H54 (cell line): Measurements from ENCODE around the gene ARSB.

Experiments
- DNase-seq: peaks from one replicate; pipeline ENCODE4 v3.0.0; 2011; ENCODE audit warnings: low spot score, mixed read lengths; ENCODE audit not compliant: insufficient read length
- FAIRE-seq: peaks from 3 replicates; lab custom pipeline; 2011; peaks lifted over from hg19 to GRCh38; lab: Jason Lieb, UNC
- POLR2A ChIP-seq: IDR thresholded peaks from 2 replicates; pipeline ENCODE4 v1.6.1; 2011; ENCODE audit warnings: low read depth, mild to moderate bottlenecking, low read length

ARSB gene

GRCh38 chr5:78783434-78784130, 201.5 kb downstream of the ARSB start:
- FAIRE-seq (no peak), DNase-seq (no peak)
- TF ChIP-seq POLR2A, result no peak

DNA sequence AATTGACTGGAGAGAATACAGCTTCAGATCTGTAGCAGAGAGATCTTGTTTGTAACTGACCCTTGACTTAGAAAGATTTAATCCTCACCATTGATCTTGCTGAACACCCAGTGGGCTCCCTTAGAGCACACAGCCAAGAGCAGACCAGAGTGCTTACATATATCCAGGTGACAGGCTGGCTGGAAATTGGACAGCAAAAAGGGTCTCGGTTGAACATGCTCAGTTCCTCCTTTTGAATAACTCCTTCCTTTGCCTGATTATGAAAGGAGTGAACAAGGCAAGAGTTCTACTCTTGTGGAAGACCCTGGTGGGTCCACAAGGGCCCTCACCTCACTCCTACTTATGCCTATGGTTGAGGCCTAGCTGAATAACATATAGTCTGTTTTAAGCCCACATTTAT, 202.4 kb downstream of the ARSB start:
- TF ChIP-seq POLR2A, result no peak
- FAIRE-seq (no peak), DNase-seq (no peak)

DNA sequence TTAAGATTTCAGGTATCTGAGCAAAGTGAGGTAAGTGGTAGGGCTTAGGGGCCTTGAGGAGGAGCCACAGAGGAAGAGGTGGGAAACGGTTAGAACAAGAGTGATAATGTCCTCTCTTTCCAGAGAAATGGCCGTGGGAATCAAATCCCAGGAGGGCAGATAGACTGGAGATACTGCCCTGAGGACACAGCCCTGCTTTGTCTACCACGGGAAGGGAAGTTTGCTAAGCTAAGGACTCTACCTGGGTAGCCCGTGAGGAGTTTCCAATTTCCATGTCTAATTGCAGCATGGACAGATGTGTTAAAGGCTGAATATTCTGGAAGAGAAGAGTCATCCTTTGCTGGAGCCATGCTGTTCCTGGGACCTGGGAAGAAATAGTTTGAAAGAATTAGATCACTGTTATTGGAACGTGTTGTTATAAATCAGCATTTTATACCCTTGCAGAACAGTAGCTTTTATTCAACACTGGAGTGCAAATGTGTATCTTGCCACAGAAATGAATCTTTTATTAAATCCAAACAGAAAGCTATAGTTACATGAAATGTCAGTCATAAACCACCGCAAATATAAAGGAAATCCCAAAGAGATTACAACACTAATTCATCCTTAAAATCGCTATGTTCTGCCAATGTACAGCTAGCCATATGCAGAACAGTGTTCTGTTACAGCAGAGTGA, 203.4 kb downstream of the ARSB start:
- no peak for DNase-seq
- no peak for FAIRE-seq
- no peak for TF ChIP-seq POLR2A

DNA sequence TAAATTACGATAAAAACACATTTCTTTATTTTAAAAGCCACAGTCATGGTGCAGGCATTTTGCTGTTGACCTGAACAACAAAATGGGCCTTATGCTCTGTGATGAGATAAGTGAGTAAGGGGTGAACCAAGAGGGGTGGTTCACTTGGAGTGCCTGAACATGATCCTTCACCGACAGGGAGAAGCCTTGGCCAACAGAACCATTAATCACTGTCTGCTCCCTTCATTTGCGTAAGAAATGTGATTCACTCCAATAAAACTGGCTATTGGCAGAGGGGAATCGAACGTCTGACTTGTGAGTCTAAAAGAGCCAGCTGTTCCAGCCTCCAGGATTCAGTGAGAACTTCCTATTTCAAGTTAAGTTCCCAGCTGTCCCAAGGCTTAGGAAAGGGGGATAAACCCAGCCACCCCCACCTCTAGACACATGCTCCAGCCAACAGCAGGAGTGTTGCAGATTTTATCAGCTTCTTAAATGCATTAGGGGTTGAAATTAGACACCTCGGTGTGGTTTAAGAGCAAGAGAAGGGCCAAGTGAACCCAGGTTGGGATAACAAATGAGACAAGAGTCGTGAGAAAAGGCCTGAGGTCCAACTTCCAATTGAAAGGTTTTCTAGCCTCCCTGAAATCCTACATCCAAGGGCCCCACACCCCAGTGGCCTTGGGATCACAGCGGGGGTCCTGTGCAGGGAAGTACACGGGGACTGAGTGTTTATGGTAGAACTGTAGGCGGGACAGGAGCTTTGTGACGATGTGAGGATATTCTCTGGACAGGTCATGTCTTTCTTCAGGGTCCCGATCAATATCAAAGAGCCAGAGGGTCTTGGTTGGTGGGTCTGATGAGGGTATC, 205.1 kb downstream of the ARSB start:
- no peak for TF ChIP-seq POLR2A
- FAIRE-seq (peak; percentile 82), DNase-seq (peak; percentile 29)

DNA sequence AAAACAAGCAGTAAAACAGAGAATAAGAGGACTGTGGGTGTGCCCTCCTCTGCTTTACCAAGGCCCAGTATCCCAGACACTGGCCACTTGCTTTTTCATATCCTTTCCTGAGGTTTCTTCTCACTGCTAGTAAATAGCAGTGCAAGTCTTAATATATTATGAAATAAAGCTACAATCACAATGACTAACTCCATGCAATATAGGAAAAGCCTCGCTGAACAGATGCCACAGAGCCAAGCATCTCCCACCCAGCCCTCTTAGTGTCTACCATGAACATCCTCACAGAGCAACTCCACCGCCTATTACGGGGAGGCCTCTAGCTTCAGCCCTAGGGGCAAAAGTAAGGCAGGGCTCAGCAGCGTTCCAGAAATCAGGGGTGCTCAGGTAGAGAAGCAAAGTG, 205.8 kb downstream of the ARSB start:
- TF ChIP-seq POLR2A, result no peak
- FAIRE-seq (no peak), DNase-seq (no peak)

GRCh38 chr5:78778538-78778937, 206.6 kb downstream of the ARSB start:
- no peak for DNase-seq
- TF ChIP-seq POLR2A, result no peak

GRCh38 chr5:78777901-78778300, 207.2 kb downstream of the ARSB start:
- FAIRE-seq, result no peak
- no peak for TF ChIP-seq POLR2A
- no peak for DNase-seq

More at GRCh38 chr5:78778538-78778937, 206.6 kb downstream of the ARSB start:
- peak; percentile 76 for FAIRE-seq

DNA sequence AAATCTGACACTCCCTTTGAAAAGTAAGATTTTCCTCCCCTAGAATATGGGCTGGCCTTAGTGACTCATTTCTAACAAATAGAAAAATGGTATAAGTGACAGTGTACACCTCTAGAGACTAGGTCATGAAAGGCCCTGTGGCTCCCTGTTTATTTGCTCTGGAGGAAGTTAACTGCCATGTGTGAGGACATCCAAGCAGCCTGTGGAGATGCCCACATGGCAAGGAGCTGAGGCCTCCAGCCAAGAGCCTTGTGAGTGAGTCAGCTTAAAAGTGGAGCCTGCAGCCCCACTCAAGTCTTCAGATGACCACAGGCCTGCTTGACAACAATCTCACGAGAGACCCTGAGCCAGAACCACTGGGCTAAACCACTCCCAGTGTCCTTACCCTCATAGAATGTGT, 208.5 kb downstream of the ARSB start:
- no peak for DNase-seq
- FAIRE-seq, result no peak
- TF ChIP-seq POLR2A, result no peak

DNA sequence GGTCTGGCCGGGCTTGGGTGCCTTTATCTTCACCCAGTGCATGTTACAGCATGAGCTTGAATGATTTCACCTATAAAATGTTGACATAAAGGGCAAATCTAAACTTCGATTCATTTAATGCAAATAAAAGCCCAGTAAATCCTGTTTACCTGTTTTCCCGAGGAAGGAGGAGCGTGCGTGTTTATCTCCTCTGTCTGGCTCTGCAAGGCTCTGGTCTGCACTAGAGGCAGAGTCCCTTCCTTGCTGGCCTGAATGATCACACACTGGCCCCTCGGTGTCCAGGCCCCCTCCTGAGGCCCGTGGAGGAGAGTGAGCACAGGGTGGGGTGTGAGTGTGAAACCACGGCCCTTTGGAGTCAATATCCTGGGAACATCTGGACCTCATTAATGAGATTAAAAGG, 211.5 kb downstream of the ARSB start:
- DNase-seq (no peak), FAIRE-seq (no peak)
- TF ChIP-seq POLR2A, result no peak

GRCh38 chr5:78771260-78772205, 213.6 kb downstream of the ARSB start:
- FAIRE-seq, result no peak
- no peak for DNase-seq
- TF ChIP-seq POLR2A, result no peak

DNA sequence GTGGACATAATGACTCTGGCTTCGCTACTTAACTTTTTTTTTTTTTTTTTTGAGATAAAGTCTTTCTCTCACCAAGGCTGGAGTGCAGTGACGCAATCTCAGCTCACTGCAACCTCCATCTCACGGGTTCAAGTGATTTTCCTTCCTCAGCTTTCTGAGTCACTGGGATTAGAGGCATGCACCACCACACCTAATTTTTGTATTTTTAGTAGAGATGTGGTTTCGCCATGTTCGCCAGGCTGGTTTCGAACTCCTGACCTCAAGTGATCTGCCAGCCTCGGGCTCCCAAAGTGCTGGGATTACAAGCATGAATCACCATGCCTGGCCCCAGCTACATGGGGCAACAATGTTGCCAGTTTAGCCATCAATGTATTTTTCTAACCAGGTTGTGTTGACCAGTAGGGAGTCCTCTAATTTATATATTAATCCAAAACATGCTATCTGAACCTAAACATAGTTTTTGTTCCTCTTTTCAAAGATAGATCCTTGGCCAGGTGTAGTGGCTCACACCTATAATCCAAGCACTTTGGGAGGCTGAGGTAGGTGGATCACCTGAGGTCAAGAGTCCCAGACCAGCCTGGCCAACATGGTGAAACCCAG, 216.2 kb downstream of the ARSB start:
- FAIRE-seq (no peak), DNase-seq (no peak)
- no peak for TF ChIP-seq POLR2A

DNA sequence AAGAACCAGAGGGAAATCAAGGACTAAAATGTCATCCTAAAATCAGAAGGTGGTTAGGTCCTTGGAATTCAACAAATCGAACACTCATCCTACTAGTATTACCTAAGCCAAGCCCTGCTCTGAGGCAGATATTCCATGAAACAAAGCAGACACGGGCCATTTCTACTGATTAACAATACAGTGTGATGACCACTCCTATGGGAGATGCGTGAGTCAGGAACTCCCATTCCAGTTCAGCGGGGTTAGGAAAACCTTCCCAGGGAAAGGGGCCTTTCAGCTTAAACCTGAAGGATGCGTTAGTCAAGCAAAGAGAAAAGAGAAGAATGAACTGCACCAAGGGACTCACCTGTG, 218.7 kb downstream of the ARSB start:
- TF ChIP-seq POLR2A, result no peak
- DNase-seq, result no peak
- no peak for FAIRE-seq
